HG03520 (cell line): Measurements from ENCODE around the gene PSRC1.
"Not testable (repeated sequence)": the region's sequence is repeated elsewhere in the genome, so short reads cannot be mapped to it uniquely, and the experiment has no call there.

Experiments
- ATAC-seq: cut with Tn5 transposase; IDR thresholded peaks from one replicate; pipeline ENCODE4 v1.9.1; 2021; ENCODE audit warnings: mild to moderate bottlenecking, moderate library complexity; ENCODE audit not compliant: unreplicated experiment

Gene PSRC1

DNA sequence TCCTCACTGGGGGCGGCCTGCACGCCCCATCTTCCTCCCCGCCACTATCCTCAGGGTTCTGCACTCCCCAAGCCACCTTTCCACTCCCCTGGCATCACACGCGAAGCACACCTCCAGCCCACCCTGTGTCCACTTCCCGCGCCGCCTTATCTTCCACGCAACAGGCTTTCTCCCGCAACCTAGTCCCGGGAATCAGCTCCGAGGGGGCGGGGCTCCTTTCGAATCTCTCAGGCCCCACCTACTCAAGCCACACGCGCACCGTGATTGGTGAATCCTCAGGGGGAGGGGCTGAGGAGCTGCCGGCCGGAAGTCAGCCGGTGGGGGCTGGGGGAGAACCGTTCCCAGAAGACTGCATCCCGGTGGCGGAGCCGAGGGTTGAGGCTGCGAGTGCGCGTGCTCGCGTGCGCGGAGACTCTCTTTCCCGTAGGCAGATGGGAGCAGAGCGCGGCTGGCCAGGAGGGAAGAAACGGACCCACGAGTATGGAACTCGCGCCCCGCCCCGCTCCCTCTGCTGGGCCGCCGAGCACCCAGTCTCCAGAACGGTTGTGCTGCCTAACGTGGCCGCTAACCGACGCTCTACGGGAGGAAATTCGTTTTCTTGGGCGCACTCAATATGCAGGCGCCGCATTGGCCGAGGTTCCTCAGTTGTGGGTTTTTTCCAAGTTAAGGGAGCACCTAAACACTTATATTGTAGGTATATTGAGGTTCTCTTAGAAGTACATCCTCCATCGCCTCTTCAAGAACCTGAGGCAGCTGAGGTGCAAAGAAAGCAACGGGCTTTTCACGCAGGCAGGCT lies at the start of gene PSRC1:
Gene PSRC1 (minus strand): TSS at position 194 of the 796 bp plus-strand sequence.
- peak; percentile 86 for ATAC-seq

DNA sequence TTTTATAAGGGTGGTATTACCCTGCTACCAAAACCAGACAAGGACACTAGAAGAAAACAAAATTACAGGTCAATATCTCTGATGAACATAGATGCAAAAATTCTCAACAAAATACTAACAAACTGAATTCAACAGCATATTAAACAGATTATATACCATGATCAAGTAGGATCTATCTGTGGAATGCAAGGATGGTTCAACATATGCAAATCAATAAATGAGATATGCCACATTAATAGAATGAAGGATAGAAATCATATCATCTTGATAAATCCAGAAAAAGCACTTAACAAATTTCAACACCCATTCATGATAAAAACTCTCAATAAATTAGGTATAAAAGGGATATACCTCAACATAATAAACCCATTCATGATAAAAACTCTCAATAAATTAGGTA lies 48.2 kb upstream of the PSRC1 start:
- ATAC-seq = no peak

DNA sequence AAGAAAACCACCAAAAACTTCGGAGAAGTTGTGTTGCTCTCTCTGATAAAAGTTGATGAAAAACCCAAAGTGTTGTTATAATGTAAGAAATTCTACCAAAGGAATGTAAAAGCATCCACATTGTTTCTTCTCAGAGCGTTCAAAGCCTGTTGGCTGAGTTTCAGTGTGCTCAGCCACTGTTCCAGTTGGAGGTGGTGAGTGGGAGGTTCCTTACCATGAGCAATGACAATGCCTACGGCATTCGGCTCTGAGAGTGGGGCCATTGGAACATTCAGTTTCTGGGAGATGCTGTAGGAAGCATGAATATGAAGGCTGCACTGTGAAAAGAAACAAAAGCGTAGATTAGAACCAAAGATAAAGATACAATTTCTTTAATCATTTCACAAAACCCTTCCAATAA lies 44.3 kb upstream of the PSRC1 start:
- ATAC-seq = no peak

DNA sequence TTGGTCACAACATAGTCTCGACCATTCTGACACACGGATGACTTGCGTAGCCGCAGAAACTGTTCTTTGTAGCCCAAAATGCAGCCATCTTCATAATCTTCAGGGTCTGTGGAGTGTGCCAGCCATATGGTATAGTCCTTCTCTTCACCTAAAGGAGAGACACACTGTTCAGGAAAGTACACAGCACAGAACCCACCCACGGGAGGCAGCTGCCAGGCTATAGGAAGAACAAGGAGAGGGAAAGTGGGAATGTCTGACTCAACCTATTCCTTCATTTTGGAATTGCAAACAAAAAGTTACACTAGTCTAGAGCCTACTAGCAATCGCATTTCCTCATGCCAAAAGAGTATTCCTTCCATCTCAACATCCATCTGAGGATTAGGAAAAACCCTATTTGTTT lies 40.0 kb upstream of the PSRC1 start:
- ATAC-seq = no peak

DNA sequence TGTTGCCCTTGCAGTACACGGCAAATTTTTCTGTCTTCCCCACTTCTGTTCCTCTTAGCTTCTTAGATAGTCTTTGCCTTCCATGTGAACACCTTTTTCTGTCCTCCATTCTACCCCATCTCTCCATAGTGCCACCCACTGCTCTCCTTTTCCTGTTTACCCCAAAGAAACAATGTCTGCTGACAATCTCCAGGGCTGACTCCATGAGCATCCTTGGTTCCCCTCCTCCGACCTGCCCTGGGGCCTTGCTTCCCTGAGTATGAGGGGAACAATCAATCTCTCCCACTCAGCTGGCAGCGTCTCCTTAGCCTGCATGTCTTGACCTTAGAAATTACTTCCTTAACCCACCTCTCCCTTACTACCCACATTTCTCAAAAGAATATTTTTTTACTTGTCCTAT lies 36.2 kb upstream of the PSRC1 start:
- no peak for ATAC-seq

DNA sequence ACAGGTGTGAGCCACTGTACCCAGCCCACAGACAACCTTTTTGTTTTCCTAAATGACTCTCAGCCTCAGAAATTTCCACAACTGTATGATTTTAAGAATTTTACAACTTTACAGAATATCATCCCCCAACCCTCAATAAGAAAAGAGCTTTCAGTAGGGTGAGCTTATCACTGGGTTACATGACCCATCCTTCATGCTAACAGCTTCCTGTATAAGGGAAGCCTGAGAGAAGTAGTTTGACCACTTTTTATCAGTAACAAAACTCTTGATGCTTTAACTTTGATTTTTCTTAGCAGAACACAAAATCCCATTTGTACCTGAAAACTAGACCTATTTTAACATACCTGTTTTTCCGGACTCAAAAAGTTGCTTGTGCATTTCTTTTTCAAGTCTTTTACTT lies 33.6 kb upstream of the PSRC1 start:
- ATAC-seq = no peak

DNA sequence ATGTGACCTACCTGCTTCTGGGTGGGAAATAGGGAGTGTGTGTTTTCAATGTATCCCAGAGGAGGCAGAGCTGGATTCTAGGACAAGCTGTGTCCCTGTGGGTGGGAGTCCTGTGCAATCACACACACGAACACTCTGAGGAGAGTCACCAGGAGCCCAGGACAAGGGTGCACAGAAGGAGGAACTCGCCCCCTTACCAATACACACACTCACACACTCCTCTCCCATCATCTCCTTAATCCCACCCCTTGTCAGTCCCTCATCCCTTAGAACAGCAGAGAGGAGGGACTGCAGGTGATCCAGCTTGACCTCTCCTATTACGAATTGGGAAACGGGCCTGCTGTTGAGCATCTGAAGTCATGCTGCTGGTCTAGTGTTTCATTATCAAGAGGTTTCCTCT lies 32.3 kb upstream of the PSRC1 start:
- no peak for ATAC-seq

DNA sequence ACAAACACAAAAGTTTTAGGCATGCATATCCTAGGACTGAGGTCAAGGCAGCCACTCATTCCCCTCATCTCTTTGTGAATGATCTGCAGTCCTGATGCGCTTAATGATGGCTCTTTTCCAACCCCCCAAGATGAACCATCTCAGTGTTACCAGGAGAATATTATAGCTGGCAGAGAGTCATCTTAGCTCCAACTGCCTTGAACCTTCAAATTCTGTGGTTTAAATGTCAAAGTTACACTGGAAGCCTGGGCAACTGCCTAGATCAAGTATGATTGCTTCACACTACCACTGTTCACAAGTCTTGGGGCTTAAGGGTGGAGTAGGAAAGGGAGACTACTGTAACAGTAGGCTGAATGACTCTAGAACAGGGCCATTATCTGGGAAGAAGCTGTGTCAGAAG lies 31.9 kb upstream of the PSRC1 start:
- ATAC-seq = no peak

DNA sequence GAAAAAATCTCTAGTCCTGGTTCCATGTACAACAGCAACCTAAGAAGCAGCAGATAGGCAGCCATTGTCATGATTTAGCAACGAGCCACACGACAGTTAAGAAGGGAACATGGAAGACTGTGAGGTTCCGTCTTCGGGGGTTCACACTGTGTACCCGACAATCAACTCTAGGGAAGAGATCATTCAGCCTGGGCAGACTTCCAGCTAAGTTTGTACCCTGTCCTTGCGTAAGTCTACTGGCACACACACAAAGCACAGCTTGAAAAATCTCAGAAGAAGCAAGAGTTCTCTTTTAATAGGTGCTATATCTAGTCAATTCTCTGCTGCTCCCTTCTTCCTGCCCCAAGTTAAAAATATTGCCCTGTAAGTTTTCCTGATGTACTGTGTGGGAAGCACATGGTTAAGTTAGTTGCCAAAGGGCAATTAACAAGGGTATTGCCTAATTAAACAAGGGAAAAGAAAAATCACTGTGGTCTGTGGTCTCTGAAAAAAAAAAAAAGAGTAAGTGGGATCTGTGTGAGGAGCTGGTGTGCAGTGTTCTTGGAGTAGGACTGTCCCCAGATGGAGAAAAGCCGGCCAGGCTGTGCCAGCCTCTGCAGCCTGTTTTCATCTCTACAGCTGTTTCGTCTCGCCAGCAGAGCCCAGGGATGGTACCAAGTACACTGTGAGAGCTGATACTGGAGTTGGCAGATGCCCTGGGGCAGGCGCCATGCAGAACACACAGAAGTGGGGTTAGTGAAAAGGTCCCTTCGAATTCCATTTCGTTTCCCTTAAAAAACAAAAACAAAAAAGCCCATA lies 30.2 kb upstream of the PSRC1 start:
- ATAC-seq = no peak

DNA sequence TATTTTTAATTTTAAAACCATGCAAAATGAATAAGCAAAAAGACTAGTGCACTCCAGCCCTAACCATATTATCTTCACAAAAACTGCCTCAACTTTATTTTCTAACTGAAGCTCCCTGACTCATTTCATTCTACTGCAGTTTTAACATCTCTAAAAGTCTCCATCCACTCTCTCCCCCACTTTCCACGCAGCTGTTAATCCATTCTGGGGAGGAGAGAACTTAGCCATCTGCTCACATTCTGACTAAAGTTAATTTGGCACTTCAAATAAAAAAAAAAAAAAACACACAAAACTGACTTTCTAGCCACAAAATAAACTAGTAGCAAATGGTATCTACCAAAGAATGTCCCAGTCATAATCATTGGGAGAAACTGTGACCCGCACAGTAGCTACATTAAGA lies 29.3 kb upstream of the PSRC1 start:
- ATAC-seq = no peak

DNA sequence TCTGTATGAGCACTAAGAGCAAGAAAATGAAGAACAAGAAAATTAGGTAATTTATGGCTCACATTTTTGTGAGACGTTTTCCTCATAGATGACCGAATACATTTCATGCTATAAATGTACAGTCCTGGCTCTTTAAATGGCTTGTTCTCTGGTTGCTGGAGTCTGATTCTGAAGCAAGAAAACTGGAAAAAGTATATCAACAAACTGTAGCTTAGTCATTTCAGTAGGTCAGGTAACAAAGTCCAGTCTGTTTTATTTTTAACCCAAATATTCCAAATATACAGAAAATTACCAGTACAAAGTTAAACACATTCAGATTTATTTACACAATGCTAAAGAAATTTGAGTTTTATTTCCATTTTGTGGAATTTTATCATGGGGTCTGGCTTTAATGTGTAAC lies 26.4 kb upstream of the PSRC1 start:
- no peak for ATAC-seq

DNA sequence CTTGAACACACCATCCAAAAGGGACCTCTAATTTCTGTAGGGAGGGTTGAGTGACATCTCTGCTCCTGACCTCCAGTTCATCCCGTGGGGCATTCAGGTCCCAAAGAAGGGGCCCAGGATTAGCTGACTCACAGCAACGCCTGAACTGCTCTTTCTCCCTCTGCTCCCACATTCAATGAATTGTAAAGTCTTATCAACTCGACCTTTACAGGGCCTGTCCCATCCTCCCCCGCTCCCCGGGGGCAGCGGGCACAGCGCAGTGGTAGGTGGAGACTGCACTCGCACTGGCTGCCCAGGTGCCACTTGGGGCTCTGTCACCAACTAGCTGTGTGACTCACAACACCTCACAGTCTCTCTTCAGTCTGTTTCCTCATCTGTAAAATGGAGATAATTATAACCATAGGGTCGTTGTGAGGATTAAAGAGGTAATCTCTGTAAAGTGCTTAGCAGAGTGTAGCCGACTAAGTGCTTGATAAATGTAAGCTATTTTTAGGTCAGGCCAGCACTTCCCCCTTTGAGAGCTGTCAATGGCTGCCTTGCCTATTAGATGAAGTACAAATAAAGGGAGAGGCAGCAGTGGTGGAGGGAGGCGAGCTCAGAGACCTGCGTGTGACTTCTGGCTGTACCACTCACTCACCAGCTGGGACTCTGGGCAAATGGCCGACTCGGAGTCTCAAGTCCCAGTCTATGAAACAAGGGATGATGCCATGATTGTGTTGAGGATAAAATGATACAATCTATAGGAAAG lies 24.5 kb upstream of the PSRC1 start:
- ATAC-seq = no peak

DNA sequence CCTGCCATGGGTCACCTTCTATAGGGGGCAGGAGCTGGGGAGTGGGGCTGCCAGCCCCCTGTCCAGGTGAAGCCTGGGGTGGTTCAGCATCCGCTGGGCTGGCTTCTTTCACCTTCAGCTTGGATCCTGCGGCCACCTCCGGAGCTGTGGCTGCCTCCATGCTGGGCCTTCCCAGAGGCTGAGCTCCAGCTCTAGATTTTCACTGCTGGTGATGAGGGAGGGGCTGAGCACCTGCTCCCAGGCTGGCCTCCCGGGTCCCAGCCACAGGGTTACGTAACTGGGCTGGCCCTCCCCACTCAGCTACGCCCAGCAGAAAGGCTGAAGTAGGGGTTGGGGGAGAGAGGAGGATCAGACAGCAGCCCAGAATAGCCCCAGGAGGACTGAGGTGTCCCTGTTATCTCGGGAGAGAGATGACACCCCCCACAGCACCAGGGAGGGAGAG lies 23.9 kb upstream of the PSRC1 start, which contains the start of gene MYBPHL:
Gene MYBPHL (minus strand): TSS at position 180 of the 442 bp plus-strand sequence. CDS start 20 bp downstream, at position 160.
- no peak for ATAC-seq

DNA sequence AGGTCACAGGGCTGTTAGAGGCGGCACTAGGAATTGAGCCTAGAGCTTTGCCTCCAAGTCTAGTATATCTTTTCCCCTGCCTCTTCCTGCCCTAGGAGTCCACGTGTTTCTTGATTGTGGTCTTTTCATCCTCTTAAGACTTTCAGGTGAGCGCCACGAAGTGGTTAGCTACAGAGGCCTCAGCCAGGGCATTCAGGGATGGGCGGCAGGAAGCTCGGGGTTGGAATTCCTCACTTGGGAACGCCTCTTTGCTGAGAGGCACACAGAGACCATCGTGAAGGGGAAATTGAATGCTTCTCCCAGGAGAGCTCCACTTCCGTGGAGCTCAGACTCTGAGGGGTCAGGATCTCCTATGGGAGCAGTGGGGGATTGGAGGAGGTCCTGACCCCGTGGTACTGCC lies 23.0 kb upstream of the PSRC1 start:
- not testable (repeated sequence) for ATAC-seq

DNA sequence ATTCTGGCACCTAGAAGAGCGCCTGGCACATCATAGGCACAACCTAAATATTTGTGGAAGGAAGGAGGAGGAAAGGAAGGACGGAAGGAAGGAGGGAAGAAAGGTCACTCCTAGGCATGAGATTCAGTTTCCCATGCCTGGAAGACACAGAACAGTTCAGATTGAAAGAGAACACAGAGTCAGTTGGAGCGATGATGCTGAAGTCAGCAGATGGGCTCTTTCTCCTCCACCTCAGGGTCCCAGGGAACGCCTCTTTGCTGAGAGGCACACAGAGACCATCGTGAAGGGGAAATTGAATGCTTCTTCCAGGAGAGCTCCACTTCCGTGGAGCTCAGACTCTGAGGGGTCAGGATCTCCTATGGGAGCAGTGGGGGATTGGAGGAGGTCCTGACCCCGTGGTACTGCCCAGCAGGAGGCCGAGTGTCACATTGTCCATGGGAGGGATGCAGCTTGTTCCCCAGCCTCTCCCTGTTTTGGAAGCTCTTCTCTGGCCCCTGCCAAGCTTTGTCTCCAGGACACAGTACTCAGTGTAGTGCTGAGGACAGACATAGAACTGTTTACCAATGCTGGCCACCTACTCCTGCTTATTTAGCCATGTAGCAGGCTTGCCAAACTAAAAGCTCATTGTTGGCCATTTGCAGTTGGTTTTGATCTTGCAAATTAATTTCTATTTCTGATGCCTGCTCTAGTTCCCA lies 21.4 kb upstream of the PSRC1 start:
- no peak for ATAC-seq

DNA sequence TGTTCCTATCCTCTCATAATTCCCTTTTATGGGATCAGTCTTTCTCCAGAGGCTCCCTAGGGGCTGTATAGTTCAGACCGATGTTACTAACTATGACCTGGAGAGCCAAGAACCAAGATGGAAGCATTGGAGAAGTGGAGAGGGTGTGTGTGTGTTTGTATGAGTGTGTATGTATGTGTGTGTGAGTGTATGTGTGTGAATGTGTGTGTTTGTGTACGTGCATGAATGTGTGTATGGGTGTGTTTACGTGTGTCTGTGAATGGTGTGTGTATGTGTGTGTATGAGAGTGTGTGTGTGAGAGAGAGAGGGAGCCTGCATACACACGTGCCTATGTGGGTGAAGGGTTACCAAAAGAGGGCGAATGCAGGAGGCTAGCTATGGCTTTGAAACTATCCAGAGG lies 18.9 kb upstream of the PSRC1 start:
- no peak for ATAC-seq

DNA sequence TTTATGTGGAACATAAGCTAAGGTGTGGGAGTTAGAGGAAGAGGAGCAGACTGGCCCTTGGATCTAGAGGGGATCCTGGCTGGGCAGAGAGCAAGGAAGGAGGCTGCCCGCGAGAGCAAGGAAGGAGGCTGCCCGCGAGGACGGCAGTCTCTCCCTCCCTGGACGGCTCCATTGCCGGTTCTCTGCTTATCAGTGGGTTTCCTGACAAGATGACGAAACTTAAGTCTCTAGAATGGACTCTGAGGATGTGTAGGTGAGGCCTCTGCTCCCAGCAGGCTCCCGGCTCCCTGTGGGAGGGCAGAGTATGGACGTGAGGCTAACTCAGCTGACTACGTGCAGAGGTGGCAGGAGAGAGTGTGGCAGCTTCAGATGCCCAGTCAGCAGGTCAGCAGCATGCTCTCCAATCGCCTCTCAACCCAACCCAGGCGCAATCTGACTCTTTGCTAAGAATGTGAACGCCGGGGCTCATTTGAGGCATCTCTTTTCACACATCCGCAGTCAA lies 17.8 kb upstream of the PSRC1 start:
- no peak for ATAC-seq

DNA sequence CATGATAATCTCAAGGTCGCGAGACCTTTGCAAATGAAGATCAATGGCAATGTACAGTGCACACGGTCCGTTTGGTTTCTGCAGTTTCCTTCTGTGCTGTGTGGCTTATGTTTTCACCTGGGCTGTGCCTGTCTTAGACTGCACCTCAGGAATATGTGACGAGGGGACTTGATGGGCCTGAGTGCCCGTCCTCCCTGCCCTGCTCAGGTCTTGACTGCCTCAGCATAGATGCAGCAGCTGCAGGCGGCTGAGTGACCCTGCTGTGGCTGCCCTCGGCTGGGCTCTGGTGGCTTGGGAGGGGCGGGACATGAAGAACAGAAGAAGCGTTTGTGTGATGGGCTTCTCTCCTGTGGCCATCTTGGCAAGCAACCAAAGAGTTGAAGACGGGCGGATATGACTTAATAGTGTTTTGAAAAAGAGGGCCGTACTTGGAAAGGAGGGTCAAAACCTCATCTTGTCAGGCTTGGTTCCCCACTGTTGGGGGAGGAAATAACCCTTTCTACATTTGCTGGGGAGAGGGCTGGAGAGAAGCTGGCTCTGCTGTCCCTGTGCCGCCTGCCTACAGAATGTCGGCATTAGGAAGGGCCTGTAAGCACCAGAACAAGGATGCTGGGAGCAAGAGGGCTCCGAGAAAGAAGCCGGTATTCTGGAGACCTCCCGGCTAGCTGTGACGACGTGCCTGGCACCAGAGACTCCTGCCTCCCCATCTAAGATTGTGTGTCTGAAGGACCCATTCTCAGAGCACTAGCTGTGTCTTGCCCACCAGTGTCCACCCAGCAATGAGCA lies 16.8 kb upstream of the PSRC1 start:
- no peak for ATAC-seq

DNA sequence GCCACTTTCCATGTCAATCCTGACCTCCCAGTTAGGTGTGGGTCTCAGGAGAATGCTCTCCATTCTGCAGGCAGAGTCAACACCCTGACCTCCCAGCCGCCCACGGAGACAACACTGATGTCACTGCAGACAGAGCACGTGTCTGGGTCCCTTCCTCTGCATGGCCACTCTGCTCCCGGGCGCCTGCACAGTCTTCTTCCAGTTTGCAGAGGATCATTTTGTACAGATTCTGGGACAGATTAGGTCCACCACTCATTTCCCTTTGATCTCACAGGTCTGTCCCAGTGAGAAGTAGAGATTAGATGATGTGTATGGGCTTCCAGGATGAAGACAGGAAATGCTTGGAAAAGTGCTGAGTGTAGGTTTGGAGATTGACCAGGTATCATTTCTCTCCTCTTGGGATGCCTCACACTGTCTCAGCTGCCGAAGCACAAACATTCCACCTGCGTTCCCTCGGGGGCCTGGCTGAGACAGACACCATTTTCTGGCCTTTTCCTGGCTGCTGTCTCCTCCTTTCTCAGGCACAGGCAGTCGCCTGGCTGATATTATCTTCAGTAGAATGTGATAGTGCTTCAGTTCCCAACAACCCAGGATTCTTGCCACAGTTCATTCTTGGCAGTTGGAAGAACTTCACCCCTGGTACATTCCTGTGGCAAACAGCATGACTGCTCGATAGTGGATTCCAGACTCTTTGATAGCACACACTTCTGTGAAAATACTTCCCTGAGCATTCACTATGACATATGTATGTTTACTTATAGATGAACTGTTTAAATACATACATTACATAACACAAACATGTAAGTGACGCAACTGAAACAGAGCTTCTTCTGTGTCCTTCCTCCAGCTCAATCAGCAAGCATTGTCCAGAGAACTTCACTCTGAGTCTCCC lies 16.0 kb upstream of the PSRC1 start:
- no peak for ATAC-seq
